ENCODE results near the gene RAD18.

RAD18 gene

DNA sequence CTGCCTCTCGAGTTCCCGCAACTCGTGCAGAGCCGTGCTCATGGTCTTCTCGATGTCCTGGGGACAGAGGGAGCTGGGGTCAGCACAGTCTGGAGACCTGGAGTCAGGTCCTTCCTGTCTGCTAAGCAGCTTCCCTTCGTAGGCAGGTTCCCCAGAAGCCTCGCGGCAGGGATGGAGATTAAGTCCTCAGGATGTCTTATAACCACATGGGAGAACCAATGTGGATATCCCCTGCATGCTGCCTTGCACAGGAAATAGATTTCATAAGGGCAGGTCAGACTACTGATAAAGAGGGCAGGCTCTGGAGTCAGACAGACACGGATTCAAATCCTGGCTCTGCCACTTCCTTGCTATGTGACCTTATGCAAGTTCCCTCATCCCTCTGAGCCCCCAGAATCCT lies 22.6 kb upstream of the RAD18 start:
- DNase-seq, result no peak

DNA sequence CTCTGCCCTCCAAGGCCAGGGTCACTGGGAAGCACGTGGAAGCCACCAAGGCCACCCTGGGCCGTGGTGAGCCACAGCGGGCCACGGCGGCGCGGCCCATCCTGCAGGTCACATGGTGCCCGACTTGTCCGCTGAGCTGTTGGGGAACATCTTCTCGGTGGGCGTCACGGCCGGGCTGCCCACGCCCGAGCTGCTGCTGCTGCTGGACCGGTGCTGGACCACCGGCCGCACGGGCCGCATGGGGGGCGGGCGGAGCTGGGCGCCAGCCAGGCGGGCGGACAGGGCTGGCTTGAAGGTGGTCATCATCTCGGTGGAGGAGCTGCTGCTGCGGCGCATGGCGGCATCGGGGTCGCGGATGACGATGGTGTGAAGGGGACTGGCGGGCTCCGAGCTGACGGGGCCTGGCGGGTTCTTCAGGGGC lies 22.1 kb upstream of the RAD18 start:
- no peak for DNase-seq

DNA sequence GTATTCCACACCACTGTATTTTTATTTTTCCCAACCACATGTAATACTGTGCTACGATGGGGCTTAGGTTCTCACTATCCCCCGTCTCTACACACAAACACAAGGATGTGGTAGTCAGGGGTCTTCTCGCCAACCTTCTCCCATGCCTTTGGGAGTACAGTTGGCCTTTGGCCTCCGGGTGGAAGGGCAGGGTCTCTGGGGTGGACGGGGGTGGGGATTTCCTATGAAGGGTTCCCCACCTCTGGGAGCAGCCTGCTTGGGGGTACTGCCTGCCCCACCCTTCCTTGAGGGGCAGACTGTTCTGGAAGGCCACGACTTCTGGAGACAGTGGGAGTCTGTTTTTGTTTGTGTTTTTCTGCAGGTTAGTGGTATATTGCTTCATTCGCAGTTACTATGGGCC lies 21.3 kb upstream of the RAD18 start:
- DNase-seq, result no peak

DNA sequence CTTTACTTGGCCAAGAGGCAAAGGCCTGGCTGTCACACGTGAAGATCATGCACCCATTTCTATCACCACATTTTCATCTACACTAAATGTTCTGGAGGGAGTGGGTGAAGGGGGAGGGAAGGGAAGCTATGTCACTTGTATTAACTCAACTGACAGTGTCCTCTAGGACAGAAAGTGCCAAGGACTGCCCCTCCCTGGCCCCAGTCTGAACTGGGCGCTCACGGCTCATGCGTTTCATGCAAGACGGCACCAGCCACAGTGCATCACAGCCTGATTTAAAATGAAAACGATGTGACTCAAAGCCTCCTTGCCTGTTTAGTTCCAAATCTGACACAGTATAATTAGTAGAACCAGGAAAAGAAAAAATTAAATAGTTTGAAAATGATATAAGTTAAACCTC lies 20.8 kb upstream of the RAD18 start:
- no peak for DNase-seq

DNA sequence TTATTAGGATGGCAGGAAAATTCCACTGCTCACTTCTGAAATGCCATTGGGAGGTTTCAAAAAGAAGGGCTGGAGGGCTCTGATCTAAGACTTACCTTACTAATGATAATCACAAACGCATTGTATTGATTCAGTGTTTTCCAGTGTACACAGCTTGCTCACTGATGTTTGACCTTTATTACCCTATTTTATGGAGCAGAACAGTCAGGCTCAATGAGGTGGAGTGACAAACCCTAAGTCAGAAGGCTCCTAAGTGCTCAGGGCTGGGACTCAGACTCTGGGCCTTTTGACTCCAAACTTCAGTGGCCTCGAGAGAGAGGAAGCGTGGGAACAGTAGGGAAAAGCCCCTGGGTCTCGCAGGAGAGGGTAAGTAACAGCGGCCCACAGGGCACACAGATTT lies 20.3 kb upstream of the RAD18 start:
- DNase-seq, result no peak

DNA sequence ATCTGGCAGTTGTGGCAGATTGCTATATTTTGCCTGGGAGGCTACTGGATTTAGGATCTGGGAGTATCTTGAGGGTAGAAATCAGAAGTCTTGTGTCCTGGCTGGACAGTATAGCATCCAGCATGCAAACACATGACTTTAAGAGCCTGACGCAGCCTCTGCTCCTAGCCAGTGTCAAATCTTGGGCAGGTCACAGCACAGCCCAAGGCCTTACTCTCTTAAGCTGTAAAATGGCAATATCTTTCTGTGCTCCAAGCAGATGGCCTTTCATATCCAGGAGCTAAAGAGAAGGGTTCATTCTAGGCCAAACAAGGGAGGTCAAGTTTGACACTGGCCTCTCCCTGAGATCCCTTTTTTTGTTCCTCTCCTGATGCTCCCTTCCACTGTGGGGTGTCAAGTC lies 19.8 kb upstream of the RAD18 start:
- DNase-seq, result no peak

DNA sequence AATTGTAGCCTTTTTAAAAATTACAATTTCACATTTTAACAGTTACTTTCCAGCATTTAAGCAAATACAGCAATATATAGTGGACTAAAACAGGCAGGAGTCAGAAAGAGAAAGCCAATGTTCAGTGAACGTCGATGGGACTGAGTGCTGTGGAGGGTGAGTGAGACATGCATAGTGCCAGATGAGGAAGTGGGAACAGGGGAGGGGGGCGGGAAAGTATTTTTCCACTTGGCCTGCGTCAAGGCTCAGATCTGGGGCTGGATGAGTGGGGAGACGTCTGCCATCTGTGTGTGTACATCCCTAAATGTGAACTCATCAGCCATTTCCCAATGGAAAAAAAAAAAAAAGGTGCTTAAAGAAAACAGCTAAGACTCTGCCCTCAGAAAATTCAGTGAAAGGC lies 19.2 kb upstream of the RAD18 start:
- DNase-seq, result no peak

DNA sequence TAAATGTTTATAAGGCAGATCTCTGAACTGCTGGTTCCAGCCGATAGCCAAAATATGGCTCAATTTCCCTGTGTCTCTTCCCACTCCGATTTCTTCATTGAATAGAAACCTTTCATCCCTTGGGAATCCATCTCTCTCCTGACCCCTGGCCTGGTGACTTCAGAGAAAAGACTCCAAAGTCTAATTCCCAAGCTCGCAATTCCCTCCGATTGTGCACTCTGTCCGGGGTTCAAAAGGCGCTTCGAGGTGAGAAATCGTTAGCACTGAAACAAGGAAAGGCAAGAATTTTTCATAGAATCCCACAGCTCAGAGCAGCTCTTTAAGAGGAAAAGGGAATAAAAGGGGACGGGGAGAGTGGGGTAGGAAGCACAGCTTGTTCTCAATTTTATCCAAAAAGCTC lies 18.4 kb upstream of the RAD18 start:
- DNase-seq, result no peak

DNA sequence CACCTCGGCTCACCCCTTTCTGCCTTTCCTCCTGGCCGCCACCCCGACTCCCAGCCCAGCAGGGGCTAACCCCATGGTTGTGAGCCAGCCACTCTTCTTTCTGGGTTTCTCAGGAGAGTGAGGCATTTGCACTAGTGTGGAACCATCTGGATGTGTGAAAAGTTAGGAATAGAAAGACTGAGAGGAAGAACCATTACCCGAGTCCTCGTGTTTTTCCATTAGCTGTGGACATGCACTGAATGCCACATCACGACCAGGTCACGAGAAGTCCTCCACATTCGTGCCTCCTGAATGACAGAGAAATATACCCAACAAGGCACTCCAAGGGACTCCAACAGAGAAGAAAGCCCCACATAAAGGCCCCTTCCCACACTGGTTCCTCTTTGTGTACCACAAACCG lies 18.0 kb upstream of the RAD18 start:
- no peak for DNase-seq

DNA sequence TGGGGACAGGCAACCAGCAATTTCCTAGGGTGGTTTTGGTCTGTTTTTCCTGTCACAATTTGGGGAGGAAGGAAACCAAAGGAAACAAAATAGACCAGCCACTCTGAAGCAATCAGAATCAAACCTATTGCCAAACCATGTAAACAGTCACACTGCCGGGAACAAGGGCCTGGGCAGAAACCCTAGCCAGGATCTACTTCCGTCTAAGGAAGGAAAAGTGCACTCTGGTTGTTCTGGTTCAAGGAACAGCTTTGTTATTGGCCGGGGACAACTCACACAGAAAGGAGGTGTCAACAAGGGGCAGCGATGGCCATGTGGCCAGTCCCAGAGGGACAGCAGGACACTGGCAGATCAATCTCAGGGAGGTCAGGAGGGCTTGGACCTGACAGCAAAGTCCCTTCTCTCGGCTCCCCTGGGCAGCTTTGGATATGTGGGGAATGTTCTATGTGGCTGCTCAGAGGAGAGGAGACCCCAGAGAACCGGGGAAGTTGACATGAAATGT lies 17.5 kb upstream of the RAD18 start:
- no peak for DNase-seq

DNA sequence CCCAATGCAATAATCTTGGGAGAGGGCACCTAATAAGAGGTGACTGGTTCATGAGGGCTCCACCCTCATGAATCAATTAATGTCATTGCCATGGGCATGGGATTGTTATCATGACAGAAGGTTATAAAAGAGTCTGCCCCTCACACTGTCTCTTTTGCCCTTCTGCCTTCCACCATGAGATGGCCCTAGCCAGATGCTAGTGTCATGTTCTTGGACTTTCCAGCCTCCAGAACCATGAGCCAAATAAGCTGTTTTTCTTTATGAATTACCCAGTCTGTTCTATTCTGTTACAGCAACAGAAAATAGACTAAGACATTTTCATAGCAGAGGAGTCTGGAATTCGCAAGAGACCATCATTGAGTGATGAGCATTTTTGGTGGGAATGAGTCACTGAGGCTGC lies 16.0 kb upstream of the RAD18 start:
- DNase-seq, result no peak

DNA sequence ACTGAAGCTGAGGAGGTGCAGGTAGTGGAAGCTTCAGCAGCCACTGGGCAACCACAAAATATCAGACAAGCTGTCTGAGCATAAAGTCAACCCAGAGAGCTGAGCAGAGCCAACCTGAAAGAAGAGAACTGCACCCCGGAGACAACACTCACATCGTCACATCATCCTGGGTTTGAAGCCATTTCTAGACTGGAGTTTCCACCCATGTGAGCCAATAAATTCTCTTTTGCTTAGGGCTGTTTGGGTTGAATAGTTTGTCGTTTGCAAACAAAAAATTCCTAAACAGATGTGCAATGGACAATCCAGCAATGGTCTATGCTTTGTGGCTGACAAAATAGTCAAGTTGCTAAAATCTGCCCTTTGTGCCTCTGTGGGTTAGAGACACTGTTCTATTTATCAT lies 15.3 kb upstream of the RAD18 start:
- DNase-seq, result no peak

DNA sequence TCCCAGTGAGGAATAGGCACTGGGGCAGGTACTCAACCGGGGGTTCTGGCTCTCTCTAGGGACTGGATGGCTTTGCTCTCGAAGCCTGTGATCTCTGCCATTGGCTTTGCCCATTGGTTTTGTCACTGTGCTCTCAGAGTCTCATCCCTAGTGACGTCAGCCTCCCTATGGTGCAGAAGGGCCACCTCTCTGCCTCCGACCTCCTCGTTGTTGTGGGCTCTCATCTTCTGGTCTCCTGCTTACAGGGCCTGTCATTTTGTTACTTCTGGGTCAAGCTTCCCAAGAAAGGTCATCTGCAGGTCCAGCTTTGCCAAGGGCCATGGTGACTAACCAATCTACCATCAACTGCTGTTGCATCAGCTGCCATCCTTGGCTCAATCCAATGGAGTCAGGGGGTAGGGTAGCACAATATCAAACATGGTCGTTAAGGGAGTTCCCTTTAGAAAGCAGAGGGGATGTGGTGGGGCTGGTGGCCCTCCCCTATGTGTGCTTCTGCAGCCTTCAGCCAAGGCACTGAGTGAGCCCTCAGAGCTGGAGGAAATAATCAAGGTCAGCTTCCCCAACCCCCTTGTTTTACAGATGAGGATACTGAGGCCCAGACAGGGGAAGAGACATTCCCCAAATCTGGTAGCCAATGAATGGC lies 13.4 kb upstream of the RAD18 start:
- no peak for DNase-seq

DNA sequence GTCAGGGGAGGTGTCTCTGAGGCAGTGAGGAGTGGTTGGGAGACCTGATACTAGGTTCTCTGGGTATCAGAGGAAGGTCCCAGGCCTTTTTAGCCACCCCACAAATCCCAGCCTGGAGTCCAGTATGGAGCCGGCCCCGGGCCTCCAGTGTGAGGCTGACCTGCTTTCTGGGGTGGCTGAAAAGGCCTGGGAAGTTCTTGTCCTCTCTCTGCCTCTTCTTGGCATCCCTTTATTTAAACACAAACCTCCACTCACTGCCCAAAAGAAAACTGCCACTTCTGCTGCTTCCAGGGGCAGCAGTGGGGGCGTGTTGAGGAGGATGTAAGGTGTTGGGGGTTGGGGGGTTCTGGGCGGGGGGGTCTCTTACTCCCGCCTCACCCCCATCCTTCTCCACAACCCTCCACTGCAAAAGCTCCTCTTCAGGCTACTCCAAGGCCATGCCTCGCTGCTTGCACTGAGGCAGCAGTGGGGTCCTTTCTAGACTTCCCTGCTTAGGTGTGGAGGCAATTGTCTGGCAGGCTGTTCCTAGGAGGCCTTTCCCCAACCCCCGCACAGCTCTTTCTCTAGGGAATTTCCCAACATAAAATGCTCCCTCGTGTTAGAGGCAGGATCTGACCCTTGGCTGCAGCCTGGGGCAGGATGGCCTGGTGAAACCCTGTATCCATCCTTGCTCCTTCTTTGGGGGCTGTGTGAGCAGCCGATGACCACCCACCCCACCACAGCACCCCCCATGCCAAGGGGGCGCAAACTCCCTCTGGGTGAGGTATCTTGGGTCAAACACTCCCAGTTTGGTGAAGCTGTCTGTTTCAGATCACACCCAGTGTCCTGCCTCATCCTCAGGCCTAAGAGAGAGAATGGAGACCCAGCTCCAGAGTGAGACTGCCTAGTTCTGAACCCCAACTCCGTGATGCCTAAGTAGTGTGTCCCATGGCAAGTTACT lies 12.1 kb upstream of the RAD18 start:
- no peak for DNase-seq

DNA sequence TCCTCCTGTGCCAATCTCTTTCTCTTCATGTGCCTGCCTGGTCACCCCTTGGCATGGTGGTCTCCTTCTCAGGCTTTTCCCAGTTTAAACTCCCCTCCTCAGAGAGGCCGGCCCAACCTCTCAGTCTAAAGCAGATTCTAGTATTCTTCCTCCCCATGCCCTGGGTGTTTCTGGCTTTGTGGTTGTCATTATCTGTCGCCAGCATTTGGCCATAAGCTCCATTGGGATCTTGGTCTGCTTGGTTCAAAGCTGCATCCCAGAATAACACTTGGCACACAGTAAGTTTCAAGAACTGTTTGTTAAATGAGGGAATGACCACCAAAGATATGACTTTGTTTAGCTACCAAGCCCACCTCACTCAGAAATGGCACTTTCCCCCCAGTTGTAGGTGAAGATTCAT lies 11.2 kb upstream of the RAD18 start:
- DNase-seq, result no peak

DNA sequence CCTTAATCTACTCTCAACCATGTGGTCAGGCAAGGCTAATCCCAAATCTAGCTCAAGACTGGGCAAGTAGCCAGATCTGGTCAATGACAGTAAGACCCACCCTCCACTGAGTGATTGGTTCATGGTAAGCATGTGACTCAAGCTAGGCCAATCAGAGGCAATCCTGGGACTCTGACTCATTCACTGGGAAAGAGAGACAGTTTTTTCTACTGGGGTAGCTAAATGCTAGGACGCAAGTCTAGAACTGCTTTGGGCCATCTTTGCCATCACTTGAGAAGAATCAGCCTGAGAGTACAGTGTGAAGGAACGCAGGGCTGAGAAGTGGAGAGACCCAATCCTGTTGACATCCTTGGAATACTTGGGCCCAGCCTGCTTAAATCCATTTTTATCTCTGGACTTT lies 9.4 kb upstream of the RAD18 start:
- DNase-seq, result peak in 1 of 56 donors; percentile 15

DNA sequence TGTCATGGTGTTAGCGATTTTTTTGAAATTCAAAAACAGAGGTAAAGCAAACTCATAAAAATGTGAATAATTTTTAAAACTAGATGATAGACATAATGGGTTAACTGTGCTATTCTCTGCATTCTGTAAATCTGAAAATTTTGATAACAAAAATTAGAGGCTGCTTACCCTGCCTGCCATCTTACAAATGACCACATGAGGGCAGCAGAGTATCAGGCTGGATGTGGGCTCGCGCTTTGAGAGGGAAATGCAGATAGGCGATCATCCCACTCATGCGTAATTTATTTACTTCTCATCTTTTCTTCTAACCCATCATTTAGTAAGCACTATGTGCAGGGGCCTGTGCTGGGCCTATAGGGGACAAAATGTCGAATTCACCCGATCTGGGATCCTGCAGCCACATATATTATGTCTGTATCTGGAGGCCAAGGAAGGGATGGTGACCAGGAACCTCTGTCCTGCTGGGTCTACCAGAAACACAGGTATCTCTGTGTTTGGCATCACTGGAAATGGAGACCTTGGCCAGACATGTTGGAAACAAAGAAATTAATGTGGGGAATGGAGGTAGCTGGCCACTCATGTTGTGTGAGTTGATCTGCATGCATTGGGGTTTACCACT lies 7.8 kb upstream of the RAD18 start:
- peak in 48 of 56 donors; percentile 7 to 84 (median 44) for DNase-seq

DNA sequence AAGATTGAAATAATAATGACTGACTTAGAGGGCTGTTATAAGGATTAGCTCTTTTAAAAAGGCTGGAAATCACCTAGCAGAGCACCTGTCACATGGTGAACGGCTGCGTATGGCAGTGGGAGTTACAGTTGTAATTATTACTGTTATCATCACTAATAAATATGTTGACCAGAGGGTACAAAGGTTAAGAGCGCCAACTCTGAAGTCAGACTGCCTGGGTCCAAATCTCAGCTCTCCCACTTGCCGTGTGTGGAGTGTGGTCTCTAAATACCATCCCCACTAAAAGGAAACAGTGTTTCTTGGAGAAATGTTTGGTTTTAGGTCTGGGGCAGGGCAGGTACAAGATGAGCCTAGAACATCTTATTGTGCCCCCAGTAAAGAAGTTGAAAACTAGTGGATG lies 6.0 kb upstream of the RAD18 start:
- DNase-seq, result no peak

DNA sequence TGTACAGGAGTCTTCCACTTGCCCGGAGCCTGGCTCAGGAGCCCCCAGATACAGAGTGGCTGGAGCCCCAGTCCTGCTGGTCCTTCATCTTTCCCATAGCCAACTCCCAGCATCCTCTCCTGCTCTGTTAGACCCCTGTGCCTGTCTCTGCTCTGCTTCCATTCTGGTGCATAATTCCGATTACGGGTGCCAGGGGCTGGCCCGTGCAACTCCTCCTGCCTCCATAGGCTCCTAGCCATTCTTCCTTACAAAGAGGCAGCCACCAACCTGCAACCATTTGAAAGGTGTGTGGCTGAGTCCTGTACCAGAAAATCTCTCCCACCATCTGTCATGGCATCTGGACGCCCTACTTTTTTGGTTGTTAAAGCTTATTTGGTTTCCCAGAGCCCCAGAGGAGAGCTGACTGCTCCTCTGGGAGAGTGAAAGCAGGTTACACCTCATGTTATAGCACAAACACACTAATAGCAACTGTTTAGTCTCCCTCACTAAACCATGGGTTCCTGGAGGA lies 5.2 kb upstream of the RAD18 start:
- DNase-seq, result no peak

DNA sequence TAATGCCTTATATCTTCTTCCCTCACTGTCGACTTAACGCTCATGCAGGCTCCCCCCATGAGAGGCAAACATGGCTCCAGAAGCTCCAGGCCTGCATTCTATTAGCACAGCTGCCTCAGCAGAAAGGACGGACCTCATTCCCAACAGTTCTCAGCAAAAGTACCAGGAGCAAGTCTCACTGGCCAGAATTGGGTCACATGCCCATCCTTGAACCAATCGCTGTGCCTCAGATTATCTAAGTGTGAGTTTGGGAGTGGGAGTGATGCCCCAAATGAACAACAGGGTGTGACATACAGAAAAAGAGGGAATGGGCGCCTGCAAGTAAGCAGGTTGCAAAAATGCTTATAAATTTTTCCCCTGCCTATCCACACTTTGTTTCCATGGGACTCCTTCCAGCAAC lies 4.3 kb upstream of the RAD18 start:
- no peak for DNase-seq

DNA sequence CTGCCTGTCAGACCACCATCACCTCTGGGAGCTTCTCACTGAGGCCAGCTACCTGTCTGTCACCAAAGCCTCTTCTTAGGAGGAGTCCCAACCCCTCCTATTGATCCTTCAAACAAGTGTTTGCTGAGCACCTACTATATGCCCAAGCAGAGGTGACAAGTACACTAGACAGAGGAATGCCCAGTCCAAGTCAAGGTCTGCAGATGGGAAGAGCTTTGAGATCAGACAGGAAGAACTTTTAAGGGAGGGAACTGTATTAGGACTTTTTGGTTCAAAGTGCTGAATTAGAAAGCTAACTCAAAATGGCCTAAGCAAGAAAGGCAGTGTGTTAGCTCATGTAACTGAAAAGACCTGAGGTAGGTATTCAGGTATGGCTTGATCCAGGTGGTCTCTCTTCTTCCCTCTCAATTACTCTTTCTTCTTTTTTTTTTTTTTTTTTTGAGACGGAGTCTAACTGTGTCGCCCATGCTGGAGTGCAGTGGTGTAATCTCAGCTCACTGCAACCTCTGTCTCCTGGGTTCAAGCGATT lies 3.6 kb upstream of the RAD18 start:
- no peak for DNase-seq
